ENCODE results near the gene RGS12.

- TF ChIP-seq, protein P1, sequence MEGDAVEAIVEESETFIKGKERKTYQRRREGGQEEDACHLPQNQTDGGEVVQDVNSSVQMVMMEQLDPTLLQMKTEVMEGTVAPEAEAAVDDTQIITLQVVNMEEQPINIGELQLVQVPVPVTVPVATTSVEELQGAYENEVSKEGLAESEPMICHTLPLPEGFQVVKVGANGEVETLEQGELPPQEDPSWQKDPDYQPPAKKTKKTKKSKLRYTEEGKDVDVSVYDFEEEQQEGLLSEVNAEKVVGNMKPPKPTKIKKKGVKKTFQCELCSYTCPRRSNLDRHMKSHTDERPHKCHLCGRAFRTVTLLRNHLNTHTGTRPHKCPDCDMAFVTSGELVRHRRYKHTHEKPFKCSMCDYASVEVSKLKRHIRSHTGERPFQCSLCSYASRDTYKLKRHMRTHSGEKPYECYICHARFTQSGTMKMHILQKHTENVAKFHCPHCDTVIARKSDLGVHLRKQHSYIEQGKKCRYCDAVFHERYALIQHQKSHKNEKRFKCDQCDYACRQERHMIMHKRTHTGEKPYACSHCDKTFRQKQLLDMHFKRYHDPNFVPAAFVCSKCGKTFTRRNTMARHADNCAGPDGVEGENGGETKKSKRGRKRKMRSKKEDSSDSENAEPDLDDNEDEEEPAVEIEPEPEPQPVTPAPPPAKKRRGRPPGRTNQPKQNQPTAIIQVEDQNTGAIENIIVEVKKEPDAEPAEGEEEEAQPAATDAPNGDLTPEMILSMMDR (IDR thresholded peaks at IDR 0.05; ENCODE audit: low read length), result no peak
- TF ChIP-seq EZH2 (IDR thresholded peaks at IDR 0.05; ENCODE audit: borderline replicate concordance, low read length), result no peak
Observed at GRCh38 chr4:3244002-3244401, 48.8 kb upstream of the RGS12 start.

Measured in OCI-LY1 (cell line).